ENCODE results near the gene CDK5RAP2. TPM values are rescaled to one million over a fixed set of nuclear protein-coding genes. Genes with fewer than 3 reads are reported as not detected.

CDK5RAP2 gene
- total RNA-seq, 3 donors from 2014 or later (not counting 1 experiment from before 2014, with no cell fraction given): 81.5 to 95.7 (median 82.4) TPM

GRCh38 chr9:120375316-120375715 lies 204.7 kb downstream of the CDK5RAP2 start:
- 95% methylated on average over 4 of the region's 4 CpGs for WGBS (ENCODE audit: insufficient coverage)

GRCh38 chr9:120374817-120375216 lies 205.2 kb downstream of the CDK5RAP2 start:
- Histone ChIP-seq H3K4me1 (ENCODE audit: control insufficient read depth, insufficient read depth, low read length) (no peaks in the 10 kb centered on the region), H3K9me3 (ENCODE audit: control insufficient read depth, insufficient read depth, low read length) (peaks cover 4% of the 10 kb centered on the region), H3K4me3 (ENCODE audit: low read length) (no peak overlapping the region), H3K36me3 (ENCODE audit: control insufficient read depth, insufficient read depth, low read length) (no peaks in the 10 kb centered on the region), H3K27me3 (ENCODE audit: control insufficient read depth, insufficient read depth, low read length) (no peaks in the 10 kb centered on the region), H3K27ac (ENCODE audit: low read length) (no peak overlapping the region)
- ATAC-seq: no peak
- H3K4me3 Mint-ChIP-seq: no peak overlapping the region
- intact Hi-C loops (cut with micrococcal nuclease): no loop called here
- no peaks in the 10 kb centered on the region for H3K36me3 Mint-ChIP-seq
- H3K4me1 Mint-ChIP-seq: no peaks in the 10 kb centered on the region
- no peak for TF ChIP-seq CTCF (IDR thresholded peaks at IDR 0.05)
- H3K27me3 Mint-ChIP-seq (ENCODE audit: low read depth in 2 of 2): no peaks in the 10 kb centered on the region
- WGBS (ENCODE audit: insufficient coverage): 92% methylated on average over 14 of the region's 14 CpGs
- H3K27ac Mint-ChIP-seq: no peak overlapping the region
- no peaks in the 10 kb centered on the region for H3K9me3 Mint-ChIP-seq
- no peak for DNase-seq

More at GRCh38 chr9:120375316-120375715, 204.7 kb downstream of the CDK5RAP2 start:
- Histone ChIP-seq H3K36me3 (ENCODE audit: control insufficient read depth, insufficient read depth, low read length) (no peaks in the 10 kb centered on the region), H3K4me1 (ENCODE audit: control insufficient read depth, insufficient read depth, low read length) (no peaks in the 10 kb centered on the region), H3K9me3 (ENCODE audit: control insufficient read depth, insufficient read depth, low read length) (peaks cover 6% of the 10 kb centered on the region), H3K27ac (ENCODE audit: low read length) (no peak overlapping the region), H3K4me3 (ENCODE audit: low read length) (no peak overlapping the region), H3K27me3 (ENCODE audit: control insufficient read depth, insufficient read depth, low read length) (no peaks in the 10 kb centered on the region)
- H3K27ac Mint-ChIP-seq: no peak overlapping the region
- DNase-seq (no peak), ATAC-seq (no peak)
- H3K9me3 Mint-ChIP-seq: no peaks in the 10 kb centered on the region
- intact Hi-C loops (cut with micrococcal nuclease): no loop called here
- H3K4me3 Mint-ChIP-seq: no peak overlapping the region
- H3K4me1 Mint-ChIP-seq: no peaks in the 10 kb centered on the region
- TF ChIP-seq CTCF (IDR thresholded peaks at IDR 0.05): no peak
- no peaks in the 10 kb centered on the region for H3K36me3 Mint-ChIP-seq
- H3K27me3 Mint-ChIP-seq (ENCODE audit: low read depth in 2 of 2): no peaks in the 10 kb centered on the region

- ATAC-seq: no peak
- WGBS (ENCODE audit: insufficient coverage): 100% methylated on average over 1 of the region's 1 CpG
- H3K27me3 ChIP-seq (ENCODE audit: control insufficient read depth, insufficient read depth, low read length): no peaks in the 10 kb centered on the region
Observed at GRCh38 chr9:120374239-120374638, 205.7 kb downstream of the CDK5RAP2 start.

More at GRCh38 chr9:120374239-120374638, 205.7 kb downstream of the CDK5RAP2 start:
- Mint-ChIP-seq H3K4me1 (no peaks in the 10 kb centered on the region), H3K4me3 (no peak overlapping the region), H3K9me3 (no peaks in the 10 kb centered on the region), H3K27ac (no peak overlapping the region), H3K27me3 (ENCODE audit: low read depth in 2 of 2) (no peaks in the 10 kb centered on the region), H3K36me3 (no peaks in the 10 kb centered on the region)
- H3K4me1 ChIP-seq (ENCODE audit: control insufficient read depth, insufficient read depth, low read length): no peaks in the 10 kb centered on the region
- no peak for TF ChIP-seq CTCF (IDR thresholded peaks at IDR 0.05)
- no peak for DNase-seq
- no peak overlapping the region for H3K27ac ChIP-seq (ENCODE audit: low read length)
- H3K4me3 ChIP-seq (ENCODE audit: low read length): no peak overlapping the region
- H3K9me3 ChIP-seq (ENCODE audit: control insufficient read depth, insufficient read depth, low read length): no peaks in the 10 kb centered on the region
- intact Hi-C loops (cut with micrococcal nuclease): no loop called here
- no peaks in the 10 kb centered on the region for H3K36me3 ChIP-seq (ENCODE audit: control insufficient read depth, insufficient read depth, low read length)
